Stimulated activated CD8-positive, alpha-beta memory T cell treated with anti-CD3 and anti-CD28 coated beads, Interleukin-7, amount 100 ng/mL, for 48 hours (primary cell): ENCODE measurements around the gene SUPT3H.

Source experiments
- DNase-seq, 2 donors: peaks; one replicate each; pipeline ENCODE4 v3.0.0-alpha.2; 2020; ENCODE audit warnings: low read depth in 1 of 2; ENCODE audit errors: extremely low read depth in 1 of 2

The SUPT3H gene

DNA sequence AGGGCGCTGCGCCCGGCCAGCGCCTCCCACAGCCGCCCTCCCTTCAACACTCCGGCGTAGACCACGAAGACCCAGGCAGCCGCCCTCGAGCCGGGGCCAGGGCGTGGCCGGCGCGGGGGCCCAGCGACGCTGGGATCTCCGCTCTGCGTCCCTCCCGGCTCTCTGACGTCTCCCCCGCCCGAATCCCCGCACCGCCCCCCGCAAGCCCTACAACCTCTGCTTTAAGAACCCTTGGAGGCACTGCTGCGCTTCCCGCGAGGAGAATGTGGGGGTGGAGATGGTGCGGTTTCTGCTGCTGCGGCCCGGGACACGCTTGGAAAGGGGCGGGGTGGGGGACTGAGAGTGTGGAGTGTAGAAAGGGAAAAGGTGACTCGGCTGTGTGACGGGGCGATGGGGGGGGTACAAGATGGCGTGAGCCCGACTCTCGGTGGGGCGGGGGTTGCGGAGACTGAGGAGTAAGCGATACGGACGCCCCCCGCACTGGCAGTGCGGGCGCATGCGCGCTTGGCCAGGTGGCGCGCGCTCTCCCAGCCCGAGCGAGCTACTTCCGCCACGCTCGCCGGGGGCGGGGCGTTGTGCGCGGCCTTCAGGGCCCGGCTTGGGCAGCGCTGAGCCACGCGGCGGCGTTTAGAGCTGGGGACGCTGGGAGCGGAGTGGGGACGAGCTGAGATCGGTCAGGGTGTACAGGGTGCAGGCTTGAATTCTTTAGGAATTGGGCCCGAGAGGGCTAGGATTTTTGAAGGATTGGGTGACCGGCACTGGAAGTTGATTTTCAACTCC lies at the start of gene SUPT3H:
Gene SUPT3H (minus strand): TSS at position 381 of the 780 bp plus-strand sequence.
- DNase-seq: peak; percentile 93

DNA sequence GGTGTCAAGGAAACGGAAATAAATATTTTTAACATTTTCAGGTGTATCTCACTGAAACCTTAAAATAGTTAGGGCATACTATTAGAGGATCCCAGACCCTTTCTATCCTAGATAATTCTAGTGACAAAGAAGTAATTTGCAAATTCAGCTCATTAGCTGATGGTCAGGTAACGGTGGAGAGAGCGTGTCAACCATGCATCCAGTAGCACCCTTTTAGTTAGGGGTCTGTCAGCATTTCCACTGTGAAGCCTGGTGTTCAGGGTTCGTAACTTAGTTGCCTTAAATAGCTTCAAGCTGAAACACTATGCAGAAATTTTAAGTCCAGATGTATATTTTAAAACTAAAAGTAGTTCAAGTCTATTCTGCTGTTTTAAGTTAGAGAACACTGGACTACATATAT lies 48.5 kb upstream of the SUPT3H start:
- DNase-seq: no peak

DNA sequence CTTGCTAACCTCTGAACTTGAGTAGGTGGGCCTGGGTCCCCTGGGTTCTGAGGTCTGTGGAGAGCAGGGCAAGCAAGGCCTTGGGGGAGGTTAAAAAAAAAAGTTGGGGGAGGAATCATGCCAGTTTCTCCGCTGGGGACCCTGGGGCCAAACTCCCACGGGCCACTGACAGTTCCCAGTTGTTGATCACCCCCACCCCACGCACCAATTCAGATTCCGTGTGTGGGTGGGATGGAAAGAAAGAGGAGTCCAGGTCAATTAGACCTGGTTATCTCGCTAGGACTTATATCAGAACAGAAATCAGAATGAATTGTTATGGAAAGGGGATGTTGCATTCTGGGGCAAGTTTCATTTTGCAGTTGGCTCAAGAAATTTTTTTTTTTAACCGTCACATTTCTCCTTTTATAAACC lies 46.7 kb upstream of the SUPT3H start:
- peak in 1 of 2 donors; percentile 53 for DNase-seq

GRCh38 chr6:45423824-45424450 lies 46.2 kb upstream of the SUPT3H start:
- no peak for DNase-seq

- DNase-seq: no peak
Measured at GRCh38 chr6:45423111-45423823, 45.5 kb upstream of the SUPT3H start.

GRCh38 chr6:45422503-45423110 lies 44.9 kb upstream of the SUPT3H start:
- peak; percentile 37 to 45 for DNase-seq

GRCh38 chr6:45421709-45422502 lies 44.2 kb upstream of the SUPT3H start:
- DNase-seq: peak; percentile 40 to 49

DNA sequence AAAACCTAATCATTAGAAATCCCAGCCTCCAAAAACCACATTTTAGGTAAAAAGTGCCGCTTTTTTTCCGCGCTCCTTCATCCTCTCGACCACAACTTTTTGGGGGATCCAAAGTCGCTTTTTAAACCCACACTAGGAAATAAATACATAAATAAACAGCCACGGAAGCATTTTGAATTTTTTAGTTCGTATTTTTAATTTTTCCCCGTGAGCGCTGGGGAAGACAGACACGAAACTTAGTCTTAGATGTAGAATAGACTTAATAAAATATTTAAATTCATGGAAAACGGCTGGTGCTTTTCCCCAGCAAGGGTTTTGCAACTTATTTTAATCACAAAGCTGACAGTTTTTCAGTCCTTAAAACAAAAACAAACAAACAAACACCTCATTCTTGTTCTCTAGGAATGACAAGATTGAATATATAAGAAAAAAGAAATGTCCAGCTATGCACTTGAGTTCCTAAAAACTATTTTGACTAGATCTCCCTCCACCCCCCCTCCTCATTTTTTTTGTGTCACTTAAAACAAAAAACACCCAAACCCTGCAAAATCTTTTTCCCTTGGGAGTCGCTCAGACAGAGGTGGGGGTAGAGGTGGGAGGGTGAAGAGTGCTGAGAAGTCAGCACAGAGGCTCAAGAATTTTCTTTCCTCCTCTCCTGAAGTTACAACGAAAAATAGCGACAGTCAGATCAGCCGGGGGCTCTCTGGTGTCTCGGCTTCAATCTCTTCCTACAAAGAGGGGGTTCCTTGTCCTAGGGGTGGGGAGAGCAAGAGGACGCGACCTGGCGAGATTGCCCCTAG lies 43.4 kb upstream of the SUPT3H start:
- DNase-seq: no peak

DNA sequence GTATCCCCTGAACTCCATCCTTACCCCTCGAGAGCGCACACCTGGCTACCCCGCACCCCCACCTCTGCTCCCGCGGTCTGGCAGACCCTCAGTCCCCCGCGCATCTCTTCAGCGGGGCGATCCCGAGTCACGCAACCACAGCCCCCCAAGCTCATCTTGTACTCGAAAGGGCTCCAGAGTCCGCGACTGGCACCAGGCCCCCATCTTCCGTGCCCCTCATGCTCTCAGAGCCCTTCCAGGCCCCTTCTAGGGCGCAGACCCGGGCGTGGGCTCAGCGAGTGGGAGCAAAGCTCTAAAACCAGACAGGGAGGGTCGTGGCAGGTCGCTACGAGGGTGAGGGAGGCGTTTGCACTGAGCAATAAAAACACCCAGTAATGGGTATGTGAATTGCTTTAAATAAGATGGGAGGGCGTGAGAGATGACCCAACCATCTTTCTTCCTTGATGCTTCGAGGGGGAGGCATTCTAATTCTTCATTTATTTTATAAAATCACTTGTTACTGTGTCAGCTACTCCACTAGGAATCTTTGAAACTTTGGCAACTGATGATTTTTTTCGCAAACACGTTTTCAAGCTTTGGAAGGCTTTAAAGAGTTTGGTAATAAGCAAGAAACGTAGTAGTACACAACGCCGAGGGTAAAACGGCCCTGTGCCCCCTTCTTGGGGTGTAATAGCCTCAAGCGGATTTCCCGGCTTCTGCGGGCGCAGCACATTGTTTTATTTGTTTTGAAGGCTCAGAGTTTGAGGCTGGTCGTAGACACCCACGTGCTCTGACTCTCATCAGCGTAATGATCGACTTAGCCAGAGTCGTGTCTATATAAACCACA lies 42.6 kb upstream of the SUPT3H start:
- DNase-seq: peak; percentile 37 to 59

DNA sequence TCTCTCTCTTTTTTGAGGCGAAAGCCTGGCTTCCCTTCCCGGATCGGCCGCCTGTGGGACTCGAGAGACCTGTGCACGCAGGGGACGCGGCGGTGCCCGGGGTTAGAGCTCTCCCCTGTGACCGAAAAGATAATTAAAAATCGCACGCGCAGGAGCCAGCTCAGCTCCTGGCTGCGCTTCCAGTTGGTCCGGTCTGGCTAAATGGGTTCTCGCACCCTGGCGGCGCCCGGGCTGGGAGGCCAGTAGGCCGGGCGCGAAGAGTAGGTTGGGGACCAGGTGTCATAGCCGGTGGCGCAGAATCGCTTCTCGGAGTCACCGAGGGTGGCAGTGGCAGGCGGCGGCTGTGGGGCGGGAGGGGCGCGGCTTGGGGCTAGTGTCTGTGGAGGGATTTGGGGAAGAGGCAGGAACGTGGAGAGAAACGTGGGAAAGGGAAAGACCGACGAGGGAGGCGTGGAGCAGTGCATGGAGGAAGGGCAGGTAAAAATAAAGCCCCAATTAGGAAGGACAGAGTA lies 41.9 kb upstream of the SUPT3H start:
- DNase-seq: peak; percentile 54 to 57

DNA sequence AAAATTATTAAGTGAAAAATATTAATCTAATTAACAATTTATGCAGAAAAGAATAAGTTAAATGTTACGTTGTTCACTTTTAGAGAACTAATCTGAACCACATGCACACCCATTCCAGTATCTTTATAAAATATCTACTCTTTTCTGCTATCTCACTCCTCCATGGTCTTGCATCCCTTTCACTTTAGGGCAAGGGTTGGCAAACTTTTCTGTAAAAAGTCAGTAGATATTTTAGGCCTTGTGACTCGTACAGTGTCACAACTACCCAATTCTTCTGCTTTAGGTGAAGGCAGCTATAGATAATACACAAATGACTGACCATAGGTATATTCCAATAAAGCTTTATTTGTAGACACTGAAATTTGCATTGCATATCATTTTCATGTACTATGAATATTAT lies 39.7 kb upstream of the SUPT3H start:
- DNase-seq: no peak

GRCh38 chr6:45416700-45417099 lies 39.0 kb upstream of the SUPT3H start:
- no peak for DNase-seq

- DNase-seq: no peak
Measured at GRCh38 chr6:45415788-45416518, 38.2 kb upstream of the SUPT3H start.

GRCh38 chr6:45415315-45415714 lies 37.6 kb upstream of the SUPT3H start:
- DNase-seq: no peak

DNA sequence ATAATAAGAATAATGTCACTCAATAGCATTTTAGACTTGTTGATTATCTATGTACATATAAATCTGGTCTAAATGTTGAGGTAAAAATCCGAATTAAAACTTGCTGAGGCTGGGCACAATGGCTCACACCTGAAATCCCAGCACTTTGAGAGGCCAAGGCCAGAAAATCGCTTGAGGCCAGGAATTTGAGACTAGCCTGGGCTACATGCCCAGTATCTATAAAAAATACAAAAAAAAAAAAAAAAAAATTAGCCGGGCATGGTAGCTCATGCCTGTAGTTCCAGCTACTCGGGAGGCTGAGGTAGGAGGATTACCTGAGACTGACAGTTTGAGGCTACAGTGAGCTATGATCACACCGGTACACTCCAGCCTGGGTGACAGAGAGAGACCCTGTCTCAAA lies 34.2 kb upstream of the SUPT3H start:
- no peak for DNase-seq

GRCh38 chr6:45400021-45400420 lies 22.3 kb upstream of the SUPT3H start:
- no peak for DNase-seq

DNA sequence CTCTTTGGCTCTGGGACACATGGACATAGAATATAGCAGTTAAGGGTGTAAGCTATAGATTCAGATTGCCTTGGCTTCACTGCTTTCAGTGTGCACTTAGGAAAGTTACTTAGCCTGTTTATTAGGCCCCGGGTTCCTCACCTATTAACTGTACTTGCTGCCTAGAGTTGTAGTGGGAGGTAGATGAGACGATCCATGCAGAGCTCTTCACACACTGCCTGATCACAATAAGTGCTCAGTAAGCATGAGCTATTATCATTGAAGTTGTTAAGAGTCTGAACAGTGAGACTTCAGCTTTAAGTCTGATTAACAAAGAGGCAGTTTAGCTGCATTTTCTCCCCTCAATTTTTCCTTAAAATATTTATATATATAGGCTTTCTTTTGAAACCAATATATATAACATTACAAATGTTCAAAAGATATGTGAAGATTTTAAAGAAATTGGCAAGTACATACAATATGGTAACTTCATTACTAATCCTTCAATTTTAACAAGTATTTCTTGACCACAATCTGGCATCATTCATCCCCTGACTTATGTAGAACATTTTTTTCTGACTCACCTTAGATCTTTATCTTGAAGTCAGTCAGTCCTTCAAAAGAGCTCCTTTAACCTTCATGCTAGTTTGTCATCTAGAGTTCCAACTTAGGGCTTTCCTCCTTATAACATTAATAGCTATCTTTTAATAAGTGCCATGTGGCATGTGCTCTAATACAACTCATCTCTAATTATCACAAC lies 20.5 kb upstream of the SUPT3H start:
- DNase-seq: no peak
